Fibroblast of the aortic adventitia (primary cell): Measurements from ENCODE around the gene ZBTB21. TPM values are rescaled to one million over a fixed set of nuclear protein-coding genes. Genes with fewer than 3 reads are reported as not detected.

Experiments
- DNase-seq: peaks from one replicate; pipeline ENCODE4 v3.0.0-alpha.2; 2010; ENCODE audit warnings: low read depth
- H3K4me3 ChIP-seq: 2 replicates; pipeline ENCODE4 v1.5.1; 2011; ENCODE audit warnings: low read depth, mild to moderate bottlenecking, control low read depth, low read length, moderate library complexity
- total RNA-seq: library from RNA; depleted of rRNA; stranded (reverse); fragments of >200 nt; gene quantifications from 2 replicates; pipeline ENCODE4 v1.2.3, GENCODE V29; 2012; ENCODE audit warnings: low replicate concordance
- TF ChIP-seq, protein P1 (sequence below): IDR thresholded peaks from 2 replicates; pipeline ENCODE4 v1.5.1; 2011; ENCODE audit warnings: mild to moderate bottlenecking, low read length, control low read depth, inconsistent platforms; ENCODE audit not compliant: insufficient read depth

The ZBTB21 gene
- total RNA-seq, 1 donor: 15.4 TPM

DNA sequence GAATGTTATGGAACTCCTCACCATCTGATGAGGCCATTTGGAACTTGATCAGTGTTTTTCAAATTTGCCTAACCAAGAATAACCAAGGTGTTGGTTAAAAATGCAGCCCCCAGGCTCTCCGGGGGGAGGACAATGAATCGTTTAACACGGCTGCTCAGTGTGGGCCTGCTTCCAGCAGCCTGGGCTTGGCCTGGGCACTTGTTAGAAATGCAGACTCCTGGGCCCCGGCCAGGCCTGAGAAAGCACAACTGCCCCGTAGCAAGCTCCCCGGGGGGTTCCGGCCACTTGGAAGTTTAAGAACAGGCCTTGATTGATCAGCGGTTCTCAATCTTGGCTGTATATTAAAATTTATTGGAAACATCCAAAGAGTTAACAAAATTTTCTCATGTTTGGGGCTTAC is 33.5 kb downstream of the ZBTB21 start:
- H3K4me3 ChIP-seq: no peak overlapping the region
- TF ChIP-seq, protein P1, sequence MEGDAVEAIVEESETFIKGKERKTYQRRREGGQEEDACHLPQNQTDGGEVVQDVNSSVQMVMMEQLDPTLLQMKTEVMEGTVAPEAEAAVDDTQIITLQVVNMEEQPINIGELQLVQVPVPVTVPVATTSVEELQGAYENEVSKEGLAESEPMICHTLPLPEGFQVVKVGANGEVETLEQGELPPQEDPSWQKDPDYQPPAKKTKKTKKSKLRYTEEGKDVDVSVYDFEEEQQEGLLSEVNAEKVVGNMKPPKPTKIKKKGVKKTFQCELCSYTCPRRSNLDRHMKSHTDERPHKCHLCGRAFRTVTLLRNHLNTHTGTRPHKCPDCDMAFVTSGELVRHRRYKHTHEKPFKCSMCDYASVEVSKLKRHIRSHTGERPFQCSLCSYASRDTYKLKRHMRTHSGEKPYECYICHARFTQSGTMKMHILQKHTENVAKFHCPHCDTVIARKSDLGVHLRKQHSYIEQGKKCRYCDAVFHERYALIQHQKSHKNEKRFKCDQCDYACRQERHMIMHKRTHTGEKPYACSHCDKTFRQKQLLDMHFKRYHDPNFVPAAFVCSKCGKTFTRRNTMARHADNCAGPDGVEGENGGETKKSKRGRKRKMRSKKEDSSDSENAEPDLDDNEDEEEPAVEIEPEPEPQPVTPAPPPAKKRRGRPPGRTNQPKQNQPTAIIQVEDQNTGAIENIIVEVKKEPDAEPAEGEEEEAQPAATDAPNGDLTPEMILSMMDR: no peak
- no peak for DNase-seq

DNA sequence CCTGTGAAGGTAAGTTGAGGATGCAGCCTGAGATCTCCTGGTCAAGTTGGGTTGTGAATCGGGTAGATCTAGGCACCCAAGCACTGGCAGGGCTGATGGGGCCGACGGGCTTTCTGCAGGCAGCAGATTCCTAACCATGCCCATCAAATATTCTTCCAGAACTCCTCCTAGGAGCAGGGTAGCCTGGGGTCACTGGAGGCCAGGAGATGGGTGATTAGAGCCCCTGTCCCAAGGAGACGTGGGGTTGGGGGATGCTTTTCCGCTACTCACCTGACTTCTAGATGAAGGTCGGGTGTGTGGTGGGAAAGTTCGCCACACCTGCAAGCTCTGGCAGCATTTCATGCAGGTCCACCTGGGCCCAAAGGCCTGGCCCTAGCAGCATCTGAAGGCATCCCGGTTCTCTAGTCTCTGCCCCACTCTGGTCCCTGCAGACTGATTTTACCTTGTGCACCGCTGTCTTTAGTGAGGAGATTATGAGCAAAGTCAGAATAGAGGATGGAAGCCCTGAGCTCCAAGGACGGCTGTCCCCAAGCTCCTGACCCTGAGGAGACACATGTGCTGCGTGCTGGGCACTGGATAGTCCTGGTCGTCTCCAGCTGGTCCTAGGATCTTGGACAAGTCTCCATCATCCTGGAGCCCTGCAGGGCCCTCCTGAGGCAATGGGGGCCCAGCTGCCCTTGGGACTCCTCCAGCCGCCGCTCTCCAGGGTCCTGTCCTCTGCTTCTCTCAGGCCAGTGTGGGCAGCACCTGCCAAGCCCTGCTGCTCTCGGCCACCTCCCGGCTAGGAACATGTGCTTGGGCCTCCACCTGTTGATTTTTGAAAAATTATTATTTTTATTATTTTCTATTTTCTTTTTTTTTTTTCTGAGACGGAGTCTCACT is 34.5 kb downstream of the ZBTB21 start:
- DNase-seq: no peak
- TF ChIP-seq, protein P1: no peak
- H3K4me3 ChIP-seq: no peak overlapping the region

DNA sequence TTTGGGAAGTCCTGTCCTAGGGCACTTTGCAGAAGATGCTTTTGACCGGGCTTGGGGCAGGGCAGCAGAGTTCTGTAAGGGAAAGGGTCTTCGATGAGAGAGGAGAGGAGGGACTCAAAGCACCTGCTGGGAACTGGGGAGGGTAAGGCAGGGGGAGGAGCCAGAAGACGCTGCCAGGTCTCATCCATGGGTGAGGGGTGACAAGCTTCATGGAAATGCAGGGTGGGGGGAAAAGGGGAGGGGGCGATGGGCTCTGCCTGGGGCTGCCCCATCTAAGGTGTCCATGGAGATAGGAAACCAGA is 35.5 kb downstream of the ZBTB21 start:
- no peak for DNase-seq
- TF ChIP-seq, protein P1: no peak
- H3K4me3 ChIP-seq: no peak overlapping the region

DNA sequence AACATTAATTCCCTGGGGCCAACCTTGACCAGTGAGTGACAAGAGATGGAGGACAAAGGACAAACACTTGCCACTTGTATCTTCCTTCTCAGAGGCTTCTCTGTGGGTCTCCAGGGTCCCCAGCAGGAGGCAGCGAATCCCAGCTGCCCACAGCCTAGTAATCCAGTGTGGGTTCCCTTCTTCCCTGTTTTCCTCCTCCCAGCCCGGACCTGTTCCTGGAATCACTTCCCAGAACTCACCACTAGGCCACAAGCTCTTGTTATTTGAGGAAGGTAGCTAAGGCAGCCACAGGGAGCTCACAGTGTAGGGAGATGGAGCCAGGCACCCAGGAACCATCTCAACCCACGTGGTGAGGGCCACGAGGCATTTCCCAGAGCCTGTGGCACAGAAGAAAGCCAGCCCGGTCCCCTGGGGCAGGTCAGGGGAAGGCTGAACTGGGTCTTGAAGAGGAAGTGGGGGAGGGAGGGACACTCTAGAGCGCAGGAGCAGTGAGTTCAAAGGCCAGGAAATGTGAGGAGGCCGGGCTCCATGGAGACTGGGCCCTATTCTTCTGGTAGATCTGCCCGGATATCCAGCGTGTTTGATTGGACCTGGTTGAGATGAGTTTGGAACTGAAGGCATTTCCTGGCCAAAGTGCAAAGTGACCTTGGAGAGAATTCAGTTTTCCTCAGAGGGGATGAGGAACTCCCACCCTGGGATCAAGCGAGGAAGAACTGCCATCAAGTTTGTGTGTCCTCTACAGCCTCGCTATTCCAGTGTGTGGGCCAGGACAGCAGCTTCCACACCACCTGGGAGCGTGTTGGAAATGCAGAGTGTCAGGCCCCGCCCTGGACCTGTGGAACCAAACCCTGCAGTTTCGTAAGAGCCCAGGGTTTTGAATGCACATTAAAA is 36.1 kb downstream of the ZBTB21 start:
- TF ChIP-seq, protein P1: peak; percentile 15
- no peak for DNase-seq
- no peak overlapping the region for H3K4me3 ChIP-seq

DNA sequence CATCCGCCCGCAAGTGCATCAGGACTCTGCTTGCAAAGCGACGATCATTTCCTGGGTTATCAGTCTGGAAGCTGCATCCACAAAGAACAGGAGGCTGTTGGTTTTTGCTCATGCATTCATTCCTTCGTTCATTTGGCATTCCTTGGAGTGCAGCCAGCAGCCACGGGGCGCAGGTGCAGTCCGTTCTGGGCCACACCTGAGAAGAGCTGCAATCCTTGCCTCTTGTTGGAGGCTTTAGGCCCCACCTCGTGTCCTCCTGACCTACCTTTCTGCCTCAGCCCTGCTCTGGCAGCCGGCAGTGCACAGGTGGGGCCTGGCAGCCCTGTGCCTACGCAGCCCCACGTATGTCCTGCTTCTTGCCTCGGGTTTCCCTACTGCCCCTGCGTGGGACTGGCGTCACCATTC is 36.7 kb downstream of the ZBTB21 start:
- DNase-seq: no peak
- TF ChIP-seq, protein P1: no peak
- no peak overlapping the region for H3K4me3 ChIP-seq

DNA sequence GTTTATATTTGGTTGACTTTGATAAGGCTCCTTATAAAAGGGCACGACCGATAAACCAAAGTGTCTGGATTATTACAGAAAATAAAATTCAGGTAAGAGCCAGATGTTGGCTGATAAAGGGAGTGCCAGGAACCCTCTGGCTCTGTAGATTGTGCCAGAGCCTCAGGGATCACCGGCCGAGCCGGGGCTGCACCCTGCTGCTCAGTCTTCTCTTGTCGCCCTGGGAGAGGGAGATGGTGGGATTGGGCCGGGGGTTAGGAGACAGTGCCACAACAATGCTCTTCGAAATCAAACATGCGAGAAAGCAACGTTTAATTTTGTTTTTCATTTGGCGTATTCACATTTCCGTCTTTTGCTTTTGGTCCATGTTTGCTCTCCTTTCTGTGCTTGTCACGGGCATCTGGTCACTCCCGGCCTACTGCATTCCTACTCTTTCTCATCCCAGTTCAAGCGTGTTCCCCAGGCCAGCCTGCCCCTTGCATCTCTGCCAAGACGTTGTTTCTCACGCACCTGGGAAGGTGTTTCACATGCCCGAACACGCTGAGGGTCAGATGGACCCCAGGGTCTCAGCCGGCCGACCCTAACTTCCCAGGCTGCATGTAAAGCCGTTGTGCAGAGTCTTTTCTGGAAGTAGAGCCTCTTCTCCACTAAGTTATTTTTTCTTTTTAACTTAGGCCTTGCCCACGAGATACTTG is 37.5 kb downstream of the ZBTB21 start:
- no peak overlapping the region for H3K4me3 ChIP-seq
- TF ChIP-seq, protein P1: no peak
- no peak for DNase-seq
